Kidney capillary endothelial cell (primary cell): ENCODE measurements around the gene CACNA2D2.
"Not testable (repeated sequence)": the region's sequence is repeated elsewhere in the genome, so short reads cannot be mapped to it uniquely, and the experiment has no call there.

Source experiments
- DNase-seq: peaks from one replicate; pipeline ENCODE4 v3.0.0-alpha.2; 2018; ENCODE audit warnings: low spot score

CACNA2D2 gene

GRCh38 chr3:50530001-50530970 is 26.9 kb upstream of the CACNA2D2 start:
- no peak for DNase-seq

DNA sequence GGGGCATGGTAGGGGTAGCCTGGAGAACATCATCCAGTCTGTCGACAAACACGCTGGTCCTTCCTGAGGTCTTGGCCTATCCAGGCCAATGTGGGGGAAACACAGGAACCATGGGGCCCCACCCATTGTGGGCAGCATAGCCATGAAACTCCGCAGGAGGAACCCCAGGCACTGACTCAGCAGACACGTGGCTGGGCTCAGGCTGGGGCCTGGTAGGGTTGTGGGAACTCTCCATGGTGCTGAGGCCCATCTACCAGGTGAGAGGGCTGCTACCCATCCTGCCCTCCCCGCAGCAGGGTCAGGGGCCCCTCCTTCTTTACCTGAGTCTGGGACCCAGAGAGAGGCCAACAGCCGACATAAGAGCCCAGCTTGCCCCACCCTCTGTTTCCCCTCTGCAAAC is 22.6 kb upstream of the CACNA2D2 start:
- peak; percentile 29 for DNase-seq

DNA sequence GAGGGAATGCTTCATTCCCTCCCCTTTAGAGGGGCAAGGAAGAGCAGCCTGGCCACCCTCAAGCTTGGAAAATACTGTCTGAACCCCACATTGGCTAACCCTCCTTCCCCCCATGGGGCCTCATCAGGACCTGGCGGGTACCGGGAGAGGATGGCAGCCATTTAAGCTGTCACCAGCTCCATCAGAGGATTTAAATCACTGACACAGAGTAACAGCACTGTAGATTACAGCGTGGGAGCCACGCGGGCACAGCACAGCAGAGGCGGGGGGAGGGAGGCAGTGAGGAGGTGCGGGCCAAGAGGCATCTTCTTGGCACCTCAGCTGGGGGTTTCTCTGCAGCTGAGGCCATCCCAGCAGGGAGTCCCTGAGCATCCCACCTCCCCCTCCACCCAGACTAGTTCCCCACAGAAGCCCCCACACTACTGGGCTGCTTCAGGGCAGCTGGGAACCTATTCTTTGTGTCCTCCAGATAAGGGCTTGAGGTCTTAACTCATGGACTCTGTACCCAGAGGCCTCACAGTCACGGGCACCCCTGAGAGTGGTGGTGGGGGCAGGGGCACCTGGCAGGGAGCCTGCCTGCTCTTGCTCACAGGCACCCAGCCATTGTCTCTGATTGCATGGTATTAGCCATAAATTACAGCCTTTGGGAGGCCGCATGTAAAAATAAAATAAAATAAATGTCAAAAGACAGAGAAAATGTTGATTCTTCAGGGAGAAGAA is 21.9 kb upstream of the CACNA2D2 start:
- DNase-seq, result no peak

GRCh38 chr3:50524746-50525145 is 21.3 kb upstream of the CACNA2D2 start:
- no peak for DNase-seq

DNA sequence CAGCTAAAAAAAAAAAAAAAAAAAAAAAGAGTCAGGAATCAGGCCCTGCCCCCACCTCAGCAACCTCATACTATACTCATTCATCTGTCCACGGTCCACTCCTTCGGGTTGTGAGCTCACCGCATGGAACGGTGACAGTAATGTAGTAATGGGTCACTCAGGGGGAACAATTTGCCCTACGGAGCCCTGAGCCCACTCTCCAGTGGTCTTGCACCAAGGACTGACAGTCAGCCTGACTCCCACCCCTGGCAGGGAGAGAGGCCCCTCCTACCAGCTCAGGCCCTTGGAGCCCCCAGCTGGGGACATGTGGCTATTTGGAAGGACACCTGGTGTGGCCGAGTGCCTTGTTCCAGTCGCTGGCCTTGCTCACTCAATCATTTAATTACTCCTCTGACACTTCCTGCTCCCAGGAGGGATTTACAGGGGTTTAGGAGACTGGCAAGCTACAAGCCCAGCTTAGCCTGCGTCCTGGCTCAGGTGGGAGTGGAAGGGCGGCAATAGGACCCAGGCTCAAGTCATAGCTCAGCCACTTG is 19.9 kb upstream of the CACNA2D2 start:
- DNase-seq, result no peak

DNA sequence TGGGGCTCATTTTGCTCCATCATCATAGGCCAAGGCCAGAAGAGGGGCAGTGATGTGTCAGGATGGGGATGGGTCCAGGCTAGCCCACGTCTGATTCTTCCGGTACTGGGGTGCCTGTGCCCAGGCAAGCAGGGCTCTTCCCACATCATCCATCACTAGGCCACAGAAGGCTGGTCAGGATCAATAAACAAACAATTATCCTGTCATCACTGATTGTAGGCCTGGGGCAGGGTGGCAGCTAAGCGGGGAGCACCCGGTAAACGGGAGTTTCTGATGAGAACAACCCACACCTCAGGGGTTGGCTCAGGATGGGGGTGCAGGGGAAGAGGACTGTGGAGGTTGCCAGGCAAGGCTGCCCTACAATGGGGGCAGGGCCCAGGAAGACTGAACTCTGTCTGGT is 18.1 kb upstream of the CACNA2D2 start:
- no peak for DNase-seq

DNA sequence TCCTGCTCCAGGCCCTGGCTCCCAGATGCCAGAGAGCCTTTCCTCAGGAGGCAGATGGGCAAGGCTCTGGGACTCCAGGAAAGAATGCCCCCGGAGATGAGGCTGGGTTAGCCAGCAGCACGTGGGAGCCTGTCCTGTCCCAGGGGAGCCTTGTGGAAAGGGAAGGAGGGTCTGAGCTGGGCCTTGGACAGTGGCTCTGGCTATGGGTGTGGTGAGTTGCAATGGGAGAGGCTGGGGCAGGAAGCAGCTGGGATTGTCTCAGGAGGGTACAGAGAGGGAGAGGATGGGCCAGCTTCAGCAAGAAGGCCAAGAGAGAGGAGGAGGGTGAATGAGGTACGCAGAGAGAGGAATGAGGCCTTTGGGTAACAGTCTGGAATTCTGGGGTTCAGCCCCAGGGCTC is 17.4 kb upstream of the CACNA2D2 start:
- DNase-seq, result no peak

- peak; percentile 29 for DNase-seq
Observed at GRCh38 chr3:50519471-50520089, 16.1 kb upstream of the CACNA2D2 start.

DNA sequence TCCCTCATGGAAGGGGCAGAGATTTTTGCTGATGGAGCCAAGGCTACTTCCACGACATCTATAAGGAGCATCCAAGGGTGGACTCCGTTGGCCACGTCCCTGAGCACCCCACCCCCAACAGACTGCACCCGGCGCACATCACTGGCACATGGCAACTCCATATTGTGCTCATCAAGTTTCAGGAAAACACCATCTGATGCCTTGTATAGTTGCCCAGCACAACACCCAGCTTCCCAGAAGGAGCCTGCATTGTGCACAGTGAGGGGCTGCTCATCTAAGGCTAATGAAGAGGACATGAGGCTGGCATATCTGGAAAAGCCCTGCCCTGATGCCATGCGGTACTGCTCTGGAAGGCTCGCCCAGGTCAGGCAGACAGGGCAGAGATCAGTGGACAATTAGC is 15.0 kb upstream of the CACNA2D2 start:
- no peak for DNase-seq

- DNase-seq, result no peak
Observed at GRCh38 chr3:50517721-50518206, 14.3 kb upstream of the CACNA2D2 start.

- DNase-seq, result no peak
Observed at GRCh38 chr3:50516440-50516871, 13.0 kb upstream of the CACNA2D2 start.

GRCh38 chr3:50515565-50516439 is 12.4 kb upstream of the CACNA2D2 start:
- DNase-seq, result peak; percentile 4

GRCh38 chr3:50512908-50513307 is 9.5 kb upstream of the CACNA2D2 start:
- DNase-seq, result not testable (repeated sequence)

DNA sequence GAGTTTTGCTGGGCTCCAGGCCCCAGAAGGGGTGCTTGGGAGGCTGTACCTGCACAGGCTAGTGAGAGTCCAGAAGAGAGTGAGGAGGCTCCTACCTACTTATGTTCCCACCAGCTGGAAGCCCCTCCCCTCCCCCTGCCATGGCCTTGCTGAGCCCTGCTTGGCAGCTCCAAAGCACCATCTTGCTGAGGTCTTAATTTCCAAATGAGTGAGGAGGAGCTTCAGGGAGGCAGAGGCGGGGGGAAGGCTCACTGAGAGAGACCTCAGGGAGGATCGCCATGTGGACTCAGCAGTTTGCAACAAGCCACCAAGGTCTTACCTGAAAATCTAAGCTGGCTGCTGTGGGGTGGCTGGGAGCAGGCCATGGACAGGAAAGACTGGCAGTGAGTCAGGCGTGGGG is 8.7 kb upstream of the CACNA2D2 start:
- no peak for DNase-seq

GRCh38 chr3:50510325-50510724 is 6.9 kb upstream of the CACNA2D2 start:
- no peak for DNase-seq

GRCh38 chr3:50509715-50510114 is 6.3 kb upstream of the CACNA2D2 start:
- no peak for DNase-seq

DNA sequence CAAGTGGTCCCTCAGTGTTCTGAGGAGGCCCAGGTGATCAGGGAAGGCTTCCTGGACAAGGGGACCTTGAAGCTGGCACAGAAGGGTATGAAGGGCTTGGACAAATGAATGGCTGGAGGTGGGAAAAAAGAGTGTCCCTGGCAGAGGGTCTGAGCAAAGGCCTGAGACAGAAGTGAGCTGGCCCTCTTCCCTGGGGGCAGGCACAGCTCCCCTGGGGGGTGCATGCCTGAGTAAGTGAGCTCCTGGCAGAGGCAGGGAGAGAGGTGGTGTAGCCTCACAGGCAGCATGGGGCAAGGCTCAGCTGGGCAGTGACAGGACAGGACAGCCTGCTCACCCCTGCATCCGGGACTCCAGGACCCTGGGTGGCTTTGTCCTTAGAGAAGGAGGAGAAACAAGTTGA is 5.4 kb upstream of the CACNA2D2 start:
- DNase-seq, result no peak

DNA sequence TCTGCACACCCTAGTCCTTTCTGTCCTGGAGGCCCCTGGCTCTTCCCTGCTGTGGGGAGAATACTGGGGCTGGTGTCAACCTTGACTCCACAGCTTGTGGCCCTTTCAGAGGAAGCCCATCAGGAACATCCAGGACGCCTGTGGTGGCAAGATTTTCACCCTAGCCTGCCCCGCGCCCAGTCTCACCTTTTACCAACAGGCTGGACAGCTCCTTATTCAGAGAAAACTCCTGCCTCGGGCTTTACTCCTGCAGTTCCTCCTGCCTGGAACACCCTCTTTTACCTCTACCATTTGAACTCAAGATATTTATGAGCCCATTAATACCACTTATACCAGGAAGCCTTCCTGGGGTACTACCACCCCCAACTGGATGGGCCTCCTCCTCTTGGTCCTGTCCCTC is 2.7 kb upstream of the CACNA2D2 start:
- DNase-seq, result no peak

DNA sequence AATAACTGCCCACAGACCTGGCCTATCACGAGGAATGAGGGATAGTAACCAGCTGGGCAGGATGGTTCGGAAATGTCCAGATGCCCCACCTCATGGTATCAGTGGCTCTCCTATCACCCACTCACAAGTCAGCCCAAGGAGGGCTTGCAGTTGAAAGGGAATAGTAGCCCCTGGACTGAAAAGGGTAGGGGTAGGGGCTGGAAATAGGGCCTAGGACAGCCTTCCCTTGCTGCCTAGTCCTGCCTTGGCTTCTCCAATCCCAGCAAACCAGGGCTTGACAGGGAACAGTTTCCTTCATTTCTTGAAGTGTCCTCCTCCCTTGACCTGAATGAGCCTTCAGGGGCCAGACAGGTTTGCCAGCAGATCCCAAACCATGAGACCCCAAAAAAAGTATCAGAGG is 1.2 kb upstream of the CACNA2D2 start:
- DNase-seq, result no peak

GRCh38 chr3:50502584-50503423 is 630 bp downstream of the CACNA2D2 start:
- no peak for DNase-seq
